K562 (cell line): ENCODE data around the gene CYB561A3. TPM values are rescaled to one million over a fixed set of nuclear protein-coding genes. Genes with fewer than 3 reads are reported as not detected.

Experiments used
- CC2D1A ChIP-seq: fragments of 450-650 bp; IDR thresholded peaks from 2 replicates; pipeline ENCODE4 v1.6.1; 2017; ENCODE audit warnings: mild to moderate bottlenecking
- CREBBP ChIP-seq: IDR thresholded peaks from one replicate; pipeline ENCODE4 v1.6.1; 2012; ENCODE audit warnings: low read depth, mild to moderate bottlenecking, control low read depth, inconsistent platforms, low read length
- CTCF ChIP-seq, 3 experiments: IDR thresholded peaks in 2 of 3; conservative IDR thresholded peaks in 1 of 3; 2 replicates each; pipeline ENCODE4 v1.5.1; 2011 to 2012; ENCODE audit warnings: low read length in 3 of 3, mild to moderate bottlenecking in 3 of 3, control low read depth in 2 of 3, improper control_type of control experiment in 1 of 3, inconsistent platforms in 1 of 3, low read depth in 1 of 3, mixed read lengths in 1 of 3, moderate library complexity in 1 of 3; ENCODE audit not compliant: insufficient read depth in 2 of 3
- HDAC3 ChIP-seq: fragments of 450-650 bp; IDR thresholded peaks from 2 replicates; pipeline ENCODE4 v1.6.1; 2018; ENCODE audit warnings: borderline replicate concordance, mild to moderate bottlenecking, moderate library complexity; ENCODE audit not compliant: partially characterized antibody
- L3MBTL2 ChIP-seq: fragments of 450-650 bp; IDR thresholded peaks from 2 replicates; pipeline ENCODE4 v1.6.1; 2016; ENCODE audit warnings: mild to moderate bottlenecking, moderate library complexity
- MECOM ChIP-seq: fragments of 250-450 bp; sonication (Bioruptor Pico); IDR thresholded peaks from 2 replicates; pipeline ENCODE4 v1.8.0; 2022; ENCODE audit warnings: inconsistent platforms
- MEF2D ChIP-seq: conservative IDR thresholded peaks from 2 replicates; pipeline ENCODE4 v1.6.1; 2016; ENCODE audit warnings: low read depth, missing genetic modification characterization, missing compliant biosample characterization
- MTF1 ChIP-seq: fragments of 250-450 bp; sonication (Bioruptor Pico); IDR thresholded peaks from 2 replicates; pipeline ENCODE4 v1.9.0; 2021; ENCODE audit warnings: moderate library complexity, mild to moderate bottlenecking, inconsistent platforms, borderline replicate concordance
- MYNN ChIP-seq, 2 experiments: sonication (generic); formaldehyde crosslinking in 1 of 2; IDR thresholded peaks; 2 replicates each; pipeline versions ENCODE4 v1.5.0 to v1.6.1; 2016 to 2020; ENCODE audit warnings: antibody characterized with exemption in 1 of 2, missing genetic modification reagents in 1 of 2
- RB1 ChIP-seq: fragments of 450-650 bp; IDR thresholded peaks from 2 replicates; pipeline ENCODE4 v1.6.1; 2017; ENCODE audit warnings: low read depth, mild to moderate bottlenecking
- ZBTB33 ChIP-seq: sonication (generic); formaldehyde crosslinking; IDR thresholded peaks from 2 replicates; pipeline ENCODE4 v1.8.1; 2023; ENCODE audit warnings: mild to moderate bottlenecking, missing genetic modification reagents
- ZNF282 ChIP-seq: sonication (generic); formaldehyde crosslinking; IDR thresholded peaks from 2 replicates; pipeline ENCODE4 v1.8.1; 2023; ENCODE audit warnings: missing genetic modification reagents
- ZNF644 ChIP-seq: fragments of 200-800 bp; sonication (Bioruptor generic); IDR thresholded peaks from 2 replicates; pipeline ENCODE4 v1.6.1; 2016; ENCODE audit warnings: low read depth, missing genetic modification characterization, missing compliant biosample characterization
- ZNF764 ChIP-seq: fragments of 250-450 bp; sonication (Bioruptor Pico); IDR thresholded peaks from 2 replicates; pipeline ENCODE4 v1.4.0; 2020; ENCODE audit warnings: low read depth, mild to moderate bottlenecking, moderate library complexity
- polyA plus RNA-seq, 8 experiments: library from polyadenylated mRNA; depleted of rRNA in 4 of 8; stranded (reverse) in 5 of 8; unstranded in 3 of 8; fragments of >200 nt; fragmentation: Nextera tagmentation in 2 of 8; fragmentation: Illumina TruSeq in 1 of 8; extraction: Ambion mirVana in 2 of 8; extraction: Trizol in 1 of 8; gene quantifications; 2 replicates each; pipeline versions ENCODE4 v1.2.1 to v1.2.3, GENCODE V29; 2011 to 2014; ENCODE audit warnings: inconsistent platforms in 1 of 8, missing spikeins in 1 of 8
- total RNA-seq, 7 experiments: library from RNA; depleted of rRNA in 6 of 7; stranded (reverse); fragments of >200 nt in 6 of 7; fragmentation: Illumina TruSeq in 2 of 7; extraction: Trizol in 2 of 7; gene quantifications; 2 replicates each; pipeline versions ENCODE4 v1.2.1 to v1.2.3, GENCODE V29; 2011 to 2021; ENCODE audit warnings: low replicate concordance in 1 of 7
- TF ChIP-seq, protein P1 (sequence below), 2 experiments: fragments of 450-650 bp; formaldehyde crosslinking in 1 of 2; IDR thresholded peaks; 2 replicates each; pipeline versions ENCODE4 v1.4.0 to v1.6.1; 2014 to 2020; ENCODE audit warnings: mild to moderate bottlenecking in 2 of 2, borderline replicate concordance in 1 of 2, low read depth in 1 of 2

Gene CYB561A3
- total and polyA plus RNA-seq, 9 of the 15 experiments (the other 6 are each of a cell fraction or from before 2014, with no cell fraction given) = 29.2 to 78.9 (median 37.9) TPM

DNA sequence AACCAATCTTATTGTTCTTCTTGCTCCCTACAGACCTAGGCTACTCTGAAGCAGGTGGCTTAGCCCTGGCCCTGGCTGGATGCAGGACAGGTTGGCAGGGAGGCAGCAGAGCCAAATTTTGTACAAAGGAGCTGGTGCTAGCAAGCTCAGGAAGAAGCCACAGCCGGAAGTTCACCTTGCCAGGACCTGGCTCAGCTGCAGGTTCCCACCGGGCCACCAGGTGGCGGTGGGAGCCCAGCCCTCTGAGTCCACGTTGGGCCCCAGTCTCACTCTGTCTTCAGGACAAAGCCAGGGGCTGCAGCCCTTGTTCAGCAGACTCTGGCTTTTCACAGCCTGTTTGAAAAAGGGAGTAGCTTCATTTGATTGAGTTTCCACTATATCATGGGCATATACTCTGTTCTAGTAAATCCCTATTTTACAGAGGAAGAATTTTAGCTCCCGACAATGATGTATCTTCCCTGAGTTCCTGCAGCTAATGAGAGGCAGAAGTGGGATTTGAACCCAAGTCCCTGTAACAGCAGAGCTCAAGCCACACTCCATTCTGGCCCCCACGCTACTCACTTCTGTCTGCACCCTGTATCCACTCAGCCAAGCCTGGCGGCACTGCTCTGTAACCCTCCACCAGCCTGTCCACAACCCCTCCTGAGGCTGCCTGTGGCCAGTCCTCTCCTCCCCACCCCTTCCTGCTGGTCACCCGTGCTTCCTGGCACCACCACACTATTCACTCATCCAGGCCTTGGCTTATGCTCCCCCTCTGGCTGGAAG, 25.3 kb downstream of the CYB561A3 start (continued):
- TF ChIP-seq, protein P1, sequence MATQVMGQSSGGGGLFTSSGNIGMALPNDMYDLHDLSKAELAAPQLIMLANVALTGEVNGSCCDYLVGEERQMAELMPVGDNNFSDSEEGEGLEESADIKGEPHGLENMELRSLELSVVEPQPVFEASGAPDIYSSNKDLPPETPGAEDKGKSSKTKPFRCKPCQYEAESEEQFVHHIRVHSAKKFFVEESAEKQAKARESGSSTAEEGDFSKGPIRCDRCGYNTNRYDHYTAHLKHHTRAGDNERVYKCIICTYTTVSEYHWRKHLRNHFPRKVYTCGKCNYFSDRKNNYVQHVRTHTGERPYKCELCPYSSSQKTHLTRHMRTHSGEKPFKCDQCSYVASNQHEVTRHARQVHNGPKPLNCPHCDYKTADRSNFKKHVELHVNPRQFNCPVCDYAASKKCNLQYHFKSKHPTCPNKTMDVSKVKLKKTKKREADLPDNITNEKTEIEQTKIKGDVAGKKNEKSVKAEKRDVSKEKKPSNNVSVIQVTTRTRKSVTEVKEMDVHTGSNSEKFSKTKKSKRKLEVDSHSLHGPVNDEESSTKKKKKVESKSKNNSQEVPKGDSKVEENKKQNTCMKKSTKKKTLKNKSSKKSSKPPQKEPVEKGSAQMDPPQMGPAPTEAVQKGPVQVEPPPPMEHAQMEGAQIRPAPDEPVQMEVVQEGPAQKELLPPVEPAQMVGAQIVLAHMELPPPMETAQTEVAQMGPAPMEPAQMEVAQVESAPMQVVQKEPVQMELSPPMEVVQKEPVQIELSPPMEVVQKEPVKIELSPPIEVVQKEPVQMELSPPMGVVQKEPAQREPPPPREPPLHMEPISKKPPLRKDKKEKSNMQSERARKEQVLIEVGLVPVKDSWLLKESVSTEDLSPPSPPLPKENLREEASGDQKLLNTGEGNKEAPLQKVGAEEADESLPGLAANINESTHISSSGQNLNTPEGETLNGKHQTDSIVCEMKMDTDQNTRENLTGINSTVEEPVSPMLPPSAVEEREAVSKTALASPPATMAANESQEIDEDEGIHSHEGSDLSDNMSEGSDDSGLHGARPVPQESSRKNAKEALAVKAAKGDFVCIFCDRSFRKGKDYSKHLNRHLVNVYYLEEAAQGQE (IDR thresholded peaks at IDR 0.05; ENCODE audit: borderline replicate concordance) = peak; percentile 95
- TF ChIP-seq, protein P1 (CRISPR knock-in tag; IDR thresholded peaks at IDR 0.05; ENCODE audit: low read depth) = no peak
- TF ChIP-seq ZNF282 = no peak
- TF ChIP-seq L3MBTL2 = peak; percentile 15; the same call in 1 of the 2 replicates
- TF ChIP-seq MTF1 = no peak
- no peak for TF ChIP-seq CREBBP
- TF ChIP-seq ZBTB33 = no peak
- no peak for TF ChIP-seq ZNF764 (CRISPR knock-in tag)
- TF ChIP-seq ZNF644 = no peak
- no peak for TF ChIP-seq MEF2D (tag)
- TF ChIP-seq MYNN (IDR thresholded peaks at IDR 0.05) = peak; percentile 51; the same call in 1 of the 2 replicates
- no peak for TF ChIP-seq MYNN (CRISPR knock-in tag; IDR thresholded peaks at IDR 0.05)
- no peak for TF ChIP-seq MECOM (CRISPR knock-in tag)
- TF ChIP-seq RB1 = peak; percentile 77; the same call in 1 of the 2 replicates
- TF ChIP-seq CTCF (IDR thresholded peaks at IDR 0.05 in 2 of 3, conservative IDR thresholded peaks at IDR 0.05 in 1 of 3; ENCODE audit: insufficient read depth in 2 of 3, low read depth in 1 of 3, low read length in 3 of 3) = peak; percentile 96 to 98 (median 98)
- TF ChIP-seq HDAC3 = no peak
- peak; percentile 77 for TF ChIP-seq CC2D1A
